Measurements from ENCODE around the gene RUSC2.
"Not testable (repeated sequence)": the region's sequence is repeated elsewhere in the genome, so short reads cannot be mapped to it uniquely, and the experiment has no call there.

RUSC2 gene

DNA sequence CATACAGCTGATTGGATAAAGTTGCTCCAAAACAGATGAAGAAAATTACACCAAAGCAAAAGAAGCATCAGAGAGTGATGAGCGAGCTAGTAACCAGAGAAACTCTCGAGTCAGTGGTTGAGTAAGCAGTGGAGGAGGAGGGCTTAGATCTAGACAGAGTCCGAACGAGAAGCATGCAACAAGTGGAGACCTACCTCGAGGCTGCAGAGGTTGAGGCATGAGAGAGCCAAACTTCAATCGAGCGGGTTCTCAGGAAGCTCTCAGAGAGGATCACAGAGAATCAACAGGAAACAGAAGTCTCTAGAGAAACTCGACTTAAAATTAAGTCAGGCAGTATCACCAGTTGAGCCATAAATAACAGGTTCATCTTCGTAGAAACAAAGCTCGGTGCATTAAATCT, 6.1 kb downstream of the RUSC2 start:
- no peak for DNase-seq (ENCODE audit: low read depth, low spot score)

DNA sequence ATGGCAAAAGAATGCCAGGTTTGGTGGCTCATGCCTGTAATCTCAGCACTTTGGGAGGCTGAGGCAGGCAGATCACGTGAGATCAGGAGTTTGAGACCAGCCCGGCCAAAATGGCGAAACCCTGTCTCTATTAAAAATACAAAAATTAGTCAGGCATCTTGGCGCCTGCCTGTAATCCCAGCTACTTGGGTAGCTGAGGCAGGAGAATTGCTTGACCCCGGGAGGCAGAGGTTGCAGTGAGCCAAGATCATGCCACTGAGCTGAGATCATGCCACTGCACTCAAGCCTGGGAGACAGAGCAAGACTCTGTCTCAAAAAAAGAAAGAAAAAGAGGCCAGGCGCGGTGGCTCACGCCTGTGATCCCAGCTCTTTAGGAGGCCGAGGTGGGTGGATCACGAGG, 8.3 kb downstream of the RUSC2 start:
- not testable (repeated sequence) for DNase-seq (ENCODE audit: low read depth, low spot score)

DNA sequence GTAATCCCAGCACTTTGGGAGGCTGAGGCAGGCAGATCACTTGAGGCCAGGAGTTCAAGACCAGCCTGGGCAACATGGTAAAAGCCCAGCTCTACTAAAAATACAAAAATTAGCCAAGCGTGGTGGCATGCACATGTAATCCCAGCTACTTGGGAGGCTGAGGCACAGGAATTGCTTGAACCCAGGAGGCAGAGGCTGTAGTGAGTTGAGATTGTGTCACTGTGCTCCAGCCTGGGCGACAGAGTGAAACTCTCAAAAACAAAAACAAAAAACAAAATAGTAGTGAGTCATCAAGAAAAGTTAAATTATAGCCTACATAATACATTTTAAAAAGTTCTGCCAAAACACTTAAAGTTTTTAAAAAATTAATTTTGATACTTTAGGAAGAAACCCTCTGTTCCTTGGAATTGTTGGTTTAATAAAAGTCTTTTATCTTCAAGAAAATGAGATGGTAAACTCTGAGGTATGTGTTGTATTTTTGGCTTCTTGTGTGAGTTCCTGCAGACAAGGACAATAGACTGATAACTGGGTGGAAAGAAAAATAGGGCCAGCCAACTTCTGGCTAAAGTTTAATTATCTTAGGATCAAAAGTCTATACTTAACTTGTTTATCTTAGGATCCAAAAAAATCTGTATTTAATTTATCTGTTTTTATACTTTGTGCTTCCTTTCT, 9.3 kb downstream of the RUSC2 start:
- DNase-seq (ENCODE audit: low read depth, low spot score): no peak

DNA sequence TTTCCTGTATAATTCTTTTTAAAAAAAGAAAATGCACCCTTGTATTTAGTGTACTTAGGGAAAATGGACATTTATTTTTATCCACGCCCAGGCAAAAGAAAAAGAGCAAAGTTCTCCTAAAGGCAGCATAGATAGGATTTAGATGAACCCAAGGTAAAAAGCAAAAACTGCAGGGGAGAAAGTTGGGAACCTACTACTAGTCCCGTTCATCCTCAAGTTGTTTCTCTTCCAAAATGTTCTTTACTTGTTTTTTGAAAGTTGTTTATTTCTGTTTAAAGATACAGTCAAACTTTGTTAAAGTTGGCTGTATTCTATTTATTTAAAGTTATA, 9.8 kb downstream of the RUSC2 start:
- no peak for DNase-seq (ENCODE audit: low read depth, low spot score)

DNA sequence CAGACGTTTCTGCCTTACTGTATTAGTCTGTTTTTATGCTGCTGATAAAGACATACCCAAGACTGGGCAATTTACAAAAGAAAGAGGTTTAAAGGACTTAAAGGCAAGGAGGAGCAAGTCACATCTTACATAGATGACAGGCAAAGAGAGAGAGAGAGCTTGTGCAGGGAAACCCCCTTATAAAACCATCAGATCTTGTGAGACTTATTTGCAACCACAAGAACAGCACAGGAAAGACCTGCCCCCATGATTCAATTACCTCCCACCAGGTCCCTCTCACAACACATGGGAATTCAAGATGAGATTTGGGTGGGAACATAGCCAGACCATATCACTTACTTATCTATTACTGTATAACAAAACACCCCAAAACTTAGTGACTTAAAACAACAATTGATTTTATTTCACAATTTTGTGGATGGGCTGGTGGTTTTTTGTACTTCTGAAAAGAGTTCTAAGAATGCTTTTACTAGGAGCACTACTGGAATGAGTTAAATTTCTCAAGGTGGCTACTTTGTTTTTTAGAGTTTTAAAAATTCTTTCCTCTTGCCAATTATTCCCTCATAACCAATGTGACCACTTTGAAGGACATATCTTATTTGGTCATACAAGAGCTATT, 10.3 kb downstream of the RUSC2 start:
- no peak for DNase-seq (ENCODE audit: low read depth, low spot score)

DNA sequence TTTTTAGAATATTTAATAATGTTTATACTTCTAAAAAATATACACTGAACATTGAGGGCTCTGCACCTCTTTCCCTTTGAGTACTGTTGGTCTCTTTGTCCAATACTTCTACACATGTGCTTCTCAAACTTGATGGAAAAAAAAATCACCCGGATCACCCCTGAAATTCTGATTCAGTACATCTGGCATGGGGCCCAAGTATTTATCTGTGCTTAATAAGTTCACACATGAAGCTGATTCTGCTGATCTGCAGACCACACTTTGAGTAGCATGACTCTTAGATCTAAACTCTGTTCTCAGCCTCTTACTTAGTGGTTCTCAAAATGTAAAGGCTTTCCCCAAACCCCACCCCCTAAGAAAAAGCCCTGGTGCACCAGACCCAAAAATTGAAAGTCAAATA, 12.0 kb downstream of the RUSC2 start:
- no peak for DNase-seq (ENCODE audit: low read depth, low spot score)

DNA sequence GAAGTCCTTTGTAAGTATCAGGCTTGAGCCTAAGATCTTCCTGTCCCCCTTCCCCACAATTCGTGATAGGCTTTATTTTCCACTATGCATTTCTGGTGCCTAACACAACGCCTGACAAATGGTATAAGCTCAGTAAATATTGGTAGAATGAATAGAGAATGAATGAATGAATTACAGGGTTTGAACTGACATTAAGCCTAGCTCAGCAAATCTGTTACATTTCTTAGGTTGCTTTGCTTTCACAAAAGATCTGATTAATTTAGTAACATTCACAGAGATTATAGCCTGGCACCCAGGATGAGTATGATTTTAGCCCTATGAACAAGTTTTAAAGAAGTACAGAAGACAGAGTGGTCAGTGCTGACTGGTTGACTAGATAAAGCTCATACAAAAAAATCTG, 16.4 kb downstream of the RUSC2 start:
- no peak for DNase-seq (ENCODE audit: low read depth, low spot score)

DNA sequence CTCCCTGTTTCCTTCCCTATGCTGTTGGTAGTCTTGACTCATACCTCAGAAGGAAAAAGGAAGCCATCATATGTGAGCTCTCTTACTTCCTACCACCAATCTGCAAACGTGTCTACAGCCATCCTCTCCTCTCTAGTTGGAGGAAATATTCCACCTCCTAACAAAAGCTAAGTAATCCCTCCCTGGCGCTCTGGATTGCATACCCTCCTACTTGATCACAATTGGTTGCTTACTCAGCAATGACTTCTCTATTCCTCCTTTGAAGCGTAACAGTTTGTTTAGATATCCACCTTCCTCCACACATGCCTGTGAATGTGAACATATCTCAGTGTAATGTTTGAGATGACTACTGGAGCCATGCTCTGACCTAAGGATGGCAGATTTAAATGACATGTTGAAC, 18.2 kb downstream of the RUSC2 start:
- DNase-seq (ENCODE audit: low read depth, low spot score): no peak

DNA sequence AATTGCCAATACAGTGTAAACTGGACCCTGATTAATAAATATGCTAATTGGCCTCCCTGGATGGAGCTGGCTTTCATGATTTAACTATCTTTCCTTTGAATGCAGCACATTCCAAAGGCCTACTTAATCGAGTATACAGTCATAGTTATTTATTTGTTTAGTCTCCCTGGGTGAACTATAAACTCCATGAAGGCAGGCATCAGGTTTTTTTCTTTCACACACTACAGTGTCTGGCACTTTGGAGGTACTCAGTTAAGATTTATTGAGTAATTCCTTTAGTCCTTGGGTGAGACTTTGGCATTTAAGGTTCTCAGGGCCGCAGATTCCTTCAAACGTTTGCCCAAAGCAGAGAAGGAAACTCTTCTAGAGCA, 20.5 kb downstream of the RUSC2 start:
- no peak for DNase-seq (ENCODE audit: low read depth, low spot score)

DNA sequence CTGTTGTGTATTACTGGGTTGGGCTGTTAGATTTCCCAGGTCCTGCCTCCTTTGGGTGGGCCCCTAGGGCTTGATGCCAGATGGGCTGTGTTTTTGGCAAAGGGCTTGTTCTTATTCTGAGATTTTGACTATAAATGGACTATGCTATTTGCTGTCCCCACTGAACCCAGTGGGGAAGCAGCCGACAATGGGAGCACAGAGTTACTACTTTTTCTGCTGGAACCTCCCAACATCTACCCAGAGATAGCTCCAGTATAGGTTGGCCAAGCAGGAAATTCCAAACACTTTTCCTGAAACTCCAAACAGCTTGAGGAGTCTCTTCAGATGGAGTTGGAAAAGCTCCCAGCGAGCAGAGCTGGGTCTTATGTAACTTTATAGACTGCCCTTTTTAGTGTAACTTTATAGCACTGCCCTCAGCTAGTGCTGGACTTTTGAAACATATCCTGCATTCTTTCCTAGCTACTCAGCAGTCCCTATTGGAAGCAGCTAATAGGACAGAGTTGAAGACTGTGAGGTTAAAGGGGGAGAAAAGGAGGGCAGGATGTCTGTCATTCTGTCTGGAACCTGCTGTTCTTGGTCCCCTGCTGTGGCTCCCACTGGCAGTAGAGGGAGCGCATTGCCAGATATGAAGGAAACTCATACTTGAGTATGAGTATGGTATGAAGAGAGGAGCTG, 21.0 kb downstream of the RUSC2 start:
- peak; percentile 51 for DNase-seq (ENCODE audit: low read depth, low spot score)

DNA sequence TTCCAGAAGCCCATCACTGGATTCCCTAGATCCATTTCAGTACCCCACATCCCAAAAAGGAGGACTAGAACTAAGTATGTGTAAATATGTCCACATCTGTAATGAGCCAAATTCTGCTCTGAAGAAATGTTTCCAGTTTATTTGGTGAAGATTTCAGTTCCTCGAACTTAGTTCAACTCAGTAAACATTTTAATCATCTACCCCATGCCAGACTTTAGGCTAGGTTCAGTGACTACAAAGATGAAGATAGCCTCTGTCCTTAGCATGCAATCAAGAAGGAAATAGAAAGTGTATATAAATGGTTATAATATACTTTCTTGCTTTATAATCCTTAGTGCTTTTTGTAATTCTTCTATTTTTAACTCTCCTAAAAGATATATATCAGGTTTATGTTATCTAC, 21.5 kb downstream of the RUSC2 start:
- no peak for DNase-seq (ENCODE audit: low read depth, low spot score)

DNA sequence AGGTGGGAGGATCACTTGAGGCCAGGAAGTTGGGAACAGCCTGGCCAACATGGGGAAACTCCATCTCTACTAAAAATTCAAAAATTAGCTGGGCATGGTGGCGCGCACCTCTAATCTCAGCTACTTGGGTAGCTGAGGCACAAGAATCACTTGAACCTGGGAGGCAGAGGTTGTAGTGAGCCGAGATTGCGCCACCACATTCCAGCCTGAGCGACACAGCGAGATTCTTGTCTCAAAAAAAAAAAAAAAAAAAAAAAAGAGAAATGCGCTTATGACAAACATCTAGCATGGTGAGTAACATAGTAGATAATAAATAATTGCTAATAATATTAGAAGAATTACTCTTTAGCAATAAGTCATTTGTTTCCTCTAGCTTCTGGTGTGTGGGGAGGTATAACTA, 25.9 kb downstream of the RUSC2 start:
- DNase-seq (ENCODE audit: low read depth, low spot score): no peak

DNA sequence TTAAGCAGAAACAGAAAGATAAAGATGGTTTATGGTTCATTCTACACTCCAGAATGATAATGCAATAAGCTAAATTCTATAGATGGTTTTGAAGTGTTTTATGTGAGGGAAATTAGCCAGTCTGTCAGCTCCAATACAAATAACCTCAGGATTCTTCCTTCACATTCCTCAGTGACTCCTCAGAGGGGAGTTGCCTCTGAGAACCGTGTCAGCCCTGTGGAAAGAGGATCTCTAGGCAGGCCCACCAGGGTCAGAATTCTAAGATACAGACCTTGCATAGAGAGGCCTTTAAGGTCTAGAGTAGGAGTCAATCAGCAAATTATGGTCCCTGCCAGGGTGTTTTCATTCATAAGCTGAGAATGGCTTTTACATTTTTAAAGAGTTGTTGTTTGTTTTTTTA, 26.6 kb downstream of the RUSC2 start:
- no peak for DNase-seq (ENCODE audit: low read depth, low spot score)

DNA sequence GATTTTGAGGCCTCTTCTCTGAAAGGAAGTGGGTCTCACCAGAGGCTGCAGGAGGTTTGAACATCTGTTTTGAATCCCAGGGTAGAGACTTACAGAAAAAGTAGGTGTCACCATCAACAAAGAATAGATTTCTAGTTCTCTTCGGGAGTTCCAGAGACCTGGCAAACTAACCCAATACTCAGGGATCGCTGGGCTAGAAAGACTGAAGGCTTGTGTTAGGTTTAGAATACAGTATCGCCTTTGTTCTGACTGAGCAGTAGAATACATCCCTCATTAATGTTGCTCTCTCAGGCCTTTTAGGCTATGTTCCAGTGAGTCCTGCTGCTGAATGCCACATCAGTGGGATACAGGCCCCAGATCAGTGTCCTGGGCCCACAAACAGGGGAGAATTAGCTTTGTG, 27.2 kb downstream of the RUSC2 start:
- no peak for DNase-seq (ENCODE audit: low read depth, low spot score)

DNA sequence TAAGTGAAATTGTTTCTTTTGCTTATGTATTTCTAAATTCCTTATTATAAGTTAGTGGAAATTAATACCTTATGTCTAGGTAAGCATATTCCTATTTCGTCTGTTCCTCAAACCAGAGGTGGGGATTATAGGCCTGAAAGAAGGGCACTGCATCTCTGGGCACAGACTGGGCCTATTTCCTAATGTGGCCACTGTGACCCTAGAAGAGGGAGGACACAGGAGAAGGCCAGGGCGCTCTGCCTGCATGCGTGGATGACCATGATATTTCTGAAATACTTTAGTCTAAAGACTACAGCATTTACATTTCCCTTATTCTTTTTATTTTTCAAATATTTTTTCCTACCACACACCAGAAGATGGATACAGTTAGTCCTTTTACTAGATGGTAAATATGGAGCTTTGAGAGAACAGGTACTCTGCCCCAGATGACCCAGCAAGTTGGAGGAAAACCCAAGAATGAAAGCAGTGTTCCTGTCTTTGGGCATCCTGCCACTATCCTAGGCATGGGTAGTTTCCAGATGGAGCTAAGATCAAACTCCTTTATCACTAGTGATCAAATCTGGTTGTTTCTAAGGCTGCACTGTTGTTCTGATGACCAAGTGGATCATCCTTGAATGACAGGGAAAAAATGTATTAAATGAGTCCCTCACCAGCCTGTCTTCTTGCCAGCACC, 27.8 kb downstream of the RUSC2 start:
- DNase-seq (ENCODE audit: low read depth, low spot score): no peak

DNA sequence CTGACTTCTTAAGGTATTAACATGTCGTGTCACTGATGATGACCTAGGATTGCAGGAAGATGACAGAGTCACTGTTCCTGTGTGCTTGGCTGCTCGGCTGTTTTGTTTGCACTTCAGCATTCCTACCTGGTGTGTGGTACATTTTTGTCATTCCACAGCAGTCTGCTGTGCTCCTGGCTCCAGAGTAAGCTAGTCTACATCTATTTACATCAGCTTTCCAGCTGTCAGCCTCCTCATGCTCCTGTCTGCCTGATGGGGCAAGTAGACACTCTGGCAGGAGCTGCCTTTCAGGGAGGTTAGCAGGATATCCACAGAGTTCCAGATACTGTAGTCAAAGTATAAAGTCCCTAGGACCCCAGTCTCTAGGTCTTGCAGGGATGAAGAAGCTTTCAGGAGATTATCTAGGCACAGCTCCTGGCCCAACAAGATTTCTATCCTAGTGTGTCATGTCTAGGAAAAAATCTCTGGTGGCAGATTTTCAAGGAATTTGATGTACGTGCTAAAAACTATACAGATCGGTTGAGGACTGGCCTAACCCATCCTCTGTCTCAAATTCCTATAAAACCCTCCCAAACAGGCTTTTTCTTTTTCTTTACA, 28.4 kb downstream of the RUSC2 start:
- DNase-seq (ENCODE audit: low read depth, low spot score): no peak

DNA sequence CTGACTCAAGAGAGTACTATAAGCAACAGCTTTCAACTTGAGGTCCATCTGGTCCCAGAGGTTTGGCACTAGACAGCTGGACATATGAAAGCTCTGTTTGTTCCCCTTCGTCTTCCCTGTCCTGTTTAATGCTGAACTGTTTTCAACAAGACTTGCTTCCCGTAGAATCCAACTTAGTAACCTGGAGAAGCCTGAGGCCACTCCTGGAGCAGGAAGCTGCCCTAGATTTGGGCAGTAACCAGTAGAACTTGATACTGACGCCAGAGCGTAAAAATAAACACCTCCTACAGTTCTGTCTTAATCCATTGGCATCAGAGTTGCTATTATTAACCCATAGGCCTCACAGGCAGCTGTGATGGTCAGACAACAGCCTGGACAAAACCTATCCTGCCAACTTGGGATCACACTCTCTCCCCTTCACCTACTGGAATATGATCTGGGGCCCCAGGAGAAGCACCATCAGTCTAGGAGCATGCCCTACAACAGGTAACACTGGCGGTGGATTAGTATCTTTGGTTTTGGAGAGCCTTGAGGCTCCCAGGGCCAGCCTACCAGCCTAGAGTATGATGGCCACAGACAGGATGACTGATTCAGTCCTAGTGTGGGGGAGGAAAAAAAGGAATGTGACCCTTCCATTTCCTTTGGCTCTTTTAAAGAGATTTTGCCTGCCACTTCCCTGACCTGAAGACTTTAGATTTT, 29.2 kb downstream of the RUSC2 start:
- no peak for DNase-seq (ENCODE audit: low read depth, low spot score)

DNA sequence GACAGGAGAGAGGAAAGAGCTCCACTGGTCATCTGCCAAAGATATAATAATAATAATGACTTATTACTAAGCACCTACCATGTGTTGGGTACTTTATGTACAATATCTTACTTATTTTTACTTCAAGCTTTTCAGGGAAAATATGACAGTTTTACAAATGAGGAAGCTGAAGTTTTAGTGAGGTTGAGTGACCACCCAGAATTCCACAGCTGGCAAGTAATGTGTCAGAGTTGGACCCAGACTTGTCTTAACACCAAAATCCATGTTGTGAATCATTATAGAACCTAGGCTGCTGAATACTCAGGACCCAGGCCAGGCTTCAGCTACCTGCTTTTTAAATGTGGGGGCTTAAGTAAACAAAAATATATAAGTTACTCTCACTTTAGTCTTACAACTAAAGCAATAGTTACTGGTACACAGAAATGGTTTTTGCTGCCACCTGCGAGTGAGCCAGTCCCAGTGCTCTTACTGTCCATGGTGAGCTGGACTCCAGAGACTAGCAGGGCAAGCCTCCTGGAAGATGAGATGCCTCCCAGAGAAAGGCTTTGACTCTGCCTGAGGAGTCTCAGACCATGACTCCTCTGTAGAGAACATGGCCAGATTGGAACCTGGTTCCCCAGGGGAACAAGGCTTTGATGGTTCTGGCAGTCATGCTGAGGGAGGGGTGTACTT, 29.9 kb downstream of the RUSC2 start:
- DNase-seq (ENCODE audit: low read depth, low spot score): no peak

DNA sequence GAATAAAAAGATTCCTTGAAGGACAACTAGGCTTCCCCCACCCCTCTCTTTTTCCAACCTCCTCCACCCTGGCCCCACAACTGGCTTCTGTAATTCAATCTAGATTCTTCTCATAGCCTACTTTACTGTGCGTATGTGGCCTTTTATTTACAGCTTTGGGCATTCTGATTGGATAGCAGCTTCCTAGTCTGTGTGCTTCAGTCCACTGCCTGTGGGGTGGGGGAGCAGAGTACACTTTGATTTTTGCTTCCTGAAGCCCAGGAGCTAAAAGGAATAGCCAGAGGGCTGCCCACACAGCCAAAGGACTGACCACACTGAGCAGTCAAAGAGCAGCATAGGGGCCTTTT, 30.4 kb downstream of the RUSC2 start:
- no peak for DNase-seq (ENCODE audit: low read depth, low spot score)

DNA sequence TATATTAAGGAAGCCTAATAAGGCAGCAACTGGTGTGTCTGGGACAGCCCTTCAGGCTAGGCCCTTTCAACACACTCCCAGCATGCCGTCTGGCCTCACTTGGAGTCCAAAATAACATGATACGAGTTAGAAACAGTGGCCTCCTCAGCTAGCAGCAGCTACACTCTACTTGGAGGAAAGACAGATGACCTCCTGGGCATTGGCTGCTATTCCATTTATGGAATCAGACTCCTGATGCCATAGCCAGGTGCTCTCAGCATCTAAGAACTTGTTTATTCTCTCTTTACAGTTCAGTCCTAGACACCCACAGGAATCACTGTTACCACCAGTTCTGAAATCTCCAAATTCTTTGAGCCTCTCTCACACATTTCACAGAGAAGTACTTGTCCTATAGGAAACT, 31.8 kb downstream of the RUSC2 start:
- DNase-seq (ENCODE audit: low read depth, low spot score): no peak

DNA sequence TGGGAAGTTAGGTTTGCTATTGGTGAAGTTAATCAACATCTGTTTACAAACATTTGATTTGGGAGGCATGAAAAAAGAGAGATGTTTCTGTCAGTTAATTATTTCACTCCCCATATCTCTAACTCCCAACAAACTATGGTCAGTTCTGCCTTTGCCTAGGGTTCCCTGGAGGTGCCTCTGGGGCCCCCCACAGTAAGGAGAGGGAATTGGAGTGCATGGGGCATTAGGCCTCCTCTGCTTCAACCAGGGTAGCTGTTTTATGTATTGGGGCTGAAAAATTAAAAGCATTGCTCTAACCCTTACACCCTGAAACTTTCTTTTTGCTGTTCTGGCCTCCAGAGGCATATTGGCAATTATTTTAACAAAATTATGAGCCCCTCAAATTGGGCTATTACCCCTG, 32.3 kb downstream of the RUSC2 start:
- no peak for DNase-seq (ENCODE audit: low read depth, low spot score)

DNA sequence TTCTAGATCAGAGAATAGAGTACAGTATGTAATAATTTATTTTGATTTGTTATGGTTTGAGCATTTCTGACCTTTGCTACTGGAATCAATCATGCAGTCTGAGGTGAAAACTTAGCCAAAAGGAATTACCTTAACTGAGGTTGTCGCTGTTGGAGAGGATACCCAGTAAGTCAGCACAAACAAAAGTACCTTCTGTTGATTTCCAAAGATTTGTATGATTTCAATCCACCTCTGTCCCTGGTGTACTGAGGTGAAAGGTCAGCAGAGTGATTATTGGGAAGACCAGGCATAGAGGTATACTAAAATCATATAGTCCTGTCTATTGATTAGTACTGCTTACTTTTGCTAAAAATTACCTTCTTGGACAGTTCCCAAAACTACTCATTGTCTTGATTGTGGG, 32.8 kb downstream of the RUSC2 start:
- no peak for DNase-seq (ENCODE audit: low read depth, low spot score)

Measured in brain pericyte (primary cell).